Panc1 (cell line): ENCODE measurements around the gene SPACA7.

Experiments used
- POLR2AphosphoS5 ChIP-seq: IDR thresholded peaks from 2 replicates; pipeline ENCODE4 v1.6.1; 2012; ENCODE audit warnings: mild to moderate bottlenecking, low read depth, low read length, moderate library complexity
- SIN3A ChIP-seq: IDR thresholded peaks from 2 replicates; pipeline ENCODE4 v1.6.1; 2012; ENCODE audit warnings: low read depth, mild to moderate bottlenecking, low read length, moderate library complexity, borderline replicate concordance; ENCODE audit not compliant: insufficient read depth
- TCF7L2 ChIP-seq: IDR thresholded peaks from 2 replicates; pipeline ENCODE4 v1.6.1; 2011; ENCODE audit warnings: mild to moderate bottlenecking, low read depth, low read length, inconsistent platforms
- TF ChIP-seq, protein P1 (sequence below), 2 experiments: IDR thresholded peaks; 2 replicates each; pipeline ENCODE4 v1.6.1; 2011 to 2012; ENCODE audit warnings: low read depth in 2 of 2, control low read depth in 1 of 2, low read length in 1 of 2, mild to moderate bottlenecking in 1 of 2, moderate library complexity in 1 of 2; ENCODE audit not compliant: insufficient read depth in 1 of 2
- TF ChIP-seq, protein P2 (sequence below): fragments of 450-650 bp; IDR thresholded peaks from 2 replicates; pipeline ENCODE4 v1.5.1; 2017; ENCODE audit warnings: mild to moderate bottlenecking

DNA sequence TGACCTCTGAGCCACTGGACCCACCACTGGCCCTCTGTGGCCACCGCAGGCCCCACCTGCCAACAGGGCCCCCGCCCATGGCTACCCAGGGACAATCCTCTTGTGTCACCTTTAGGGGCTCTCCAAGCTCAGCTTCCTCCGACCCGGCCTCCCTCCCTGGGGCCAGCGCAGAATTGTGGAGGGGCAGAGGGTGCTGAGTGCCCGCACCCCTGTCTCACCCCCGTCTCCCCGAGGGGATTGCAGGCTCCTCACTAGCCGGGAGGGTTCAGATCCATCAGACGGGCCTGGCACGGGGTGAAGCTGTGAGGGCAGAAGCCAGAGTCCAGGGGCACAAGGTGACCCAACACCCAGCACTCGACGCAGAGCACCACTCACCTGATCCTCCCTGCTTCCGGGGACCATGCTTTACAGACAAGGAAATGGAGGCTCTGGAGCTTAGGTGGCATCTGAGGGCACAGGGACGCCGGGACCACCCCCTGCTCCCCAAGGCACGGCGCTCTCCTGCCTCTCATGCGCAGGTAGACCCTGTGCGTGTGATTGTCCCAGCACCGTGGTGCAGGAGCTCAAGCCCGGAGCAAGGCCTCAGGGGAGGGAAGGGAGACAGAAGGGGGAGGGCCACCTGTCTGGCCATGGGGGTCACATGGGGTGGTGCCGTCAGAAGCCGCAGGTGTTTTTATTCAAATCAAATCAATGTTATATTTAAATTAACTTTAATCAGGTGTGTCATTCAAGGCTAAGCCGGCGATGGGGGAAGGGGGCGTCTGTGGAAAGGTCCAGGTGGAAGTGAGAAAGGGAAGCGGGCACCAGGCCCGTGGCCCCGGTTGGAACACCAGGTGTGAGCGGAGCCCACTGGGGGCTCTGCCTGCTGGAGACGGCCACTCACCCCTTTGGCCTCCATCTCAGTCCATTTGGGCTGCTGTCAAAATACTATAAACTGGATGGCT lies 21.6 kb upstream of the SPACA7 start:
- TF ChIP-seq SIN3A (no peak), POLR2AphosphoS5 (no peak), TCF7L2 (no peak)
- TF ChIP-seq, protein P1, sequence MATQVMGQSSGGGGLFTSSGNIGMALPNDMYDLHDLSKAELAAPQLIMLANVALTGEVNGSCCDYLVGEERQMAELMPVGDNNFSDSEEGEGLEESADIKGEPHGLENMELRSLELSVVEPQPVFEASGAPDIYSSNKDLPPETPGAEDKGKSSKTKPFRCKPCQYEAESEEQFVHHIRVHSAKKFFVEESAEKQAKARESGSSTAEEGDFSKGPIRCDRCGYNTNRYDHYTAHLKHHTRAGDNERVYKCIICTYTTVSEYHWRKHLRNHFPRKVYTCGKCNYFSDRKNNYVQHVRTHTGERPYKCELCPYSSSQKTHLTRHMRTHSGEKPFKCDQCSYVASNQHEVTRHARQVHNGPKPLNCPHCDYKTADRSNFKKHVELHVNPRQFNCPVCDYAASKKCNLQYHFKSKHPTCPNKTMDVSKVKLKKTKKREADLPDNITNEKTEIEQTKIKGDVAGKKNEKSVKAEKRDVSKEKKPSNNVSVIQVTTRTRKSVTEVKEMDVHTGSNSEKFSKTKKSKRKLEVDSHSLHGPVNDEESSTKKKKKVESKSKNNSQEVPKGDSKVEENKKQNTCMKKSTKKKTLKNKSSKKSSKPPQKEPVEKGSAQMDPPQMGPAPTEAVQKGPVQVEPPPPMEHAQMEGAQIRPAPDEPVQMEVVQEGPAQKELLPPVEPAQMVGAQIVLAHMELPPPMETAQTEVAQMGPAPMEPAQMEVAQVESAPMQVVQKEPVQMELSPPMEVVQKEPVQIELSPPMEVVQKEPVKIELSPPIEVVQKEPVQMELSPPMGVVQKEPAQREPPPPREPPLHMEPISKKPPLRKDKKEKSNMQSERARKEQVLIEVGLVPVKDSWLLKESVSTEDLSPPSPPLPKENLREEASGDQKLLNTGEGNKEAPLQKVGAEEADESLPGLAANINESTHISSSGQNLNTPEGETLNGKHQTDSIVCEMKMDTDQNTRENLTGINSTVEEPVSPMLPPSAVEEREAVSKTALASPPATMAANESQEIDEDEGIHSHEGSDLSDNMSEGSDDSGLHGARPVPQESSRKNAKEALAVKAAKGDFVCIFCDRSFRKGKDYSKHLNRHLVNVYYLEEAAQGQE (IDR thresholded peaks at IDR 0.05; ENCODE audit: insufficient read depth in 1 of 2, low read depth in 2 of 2, low read length in 1 of 2): no peak
- TF ChIP-seq, protein P2, sequence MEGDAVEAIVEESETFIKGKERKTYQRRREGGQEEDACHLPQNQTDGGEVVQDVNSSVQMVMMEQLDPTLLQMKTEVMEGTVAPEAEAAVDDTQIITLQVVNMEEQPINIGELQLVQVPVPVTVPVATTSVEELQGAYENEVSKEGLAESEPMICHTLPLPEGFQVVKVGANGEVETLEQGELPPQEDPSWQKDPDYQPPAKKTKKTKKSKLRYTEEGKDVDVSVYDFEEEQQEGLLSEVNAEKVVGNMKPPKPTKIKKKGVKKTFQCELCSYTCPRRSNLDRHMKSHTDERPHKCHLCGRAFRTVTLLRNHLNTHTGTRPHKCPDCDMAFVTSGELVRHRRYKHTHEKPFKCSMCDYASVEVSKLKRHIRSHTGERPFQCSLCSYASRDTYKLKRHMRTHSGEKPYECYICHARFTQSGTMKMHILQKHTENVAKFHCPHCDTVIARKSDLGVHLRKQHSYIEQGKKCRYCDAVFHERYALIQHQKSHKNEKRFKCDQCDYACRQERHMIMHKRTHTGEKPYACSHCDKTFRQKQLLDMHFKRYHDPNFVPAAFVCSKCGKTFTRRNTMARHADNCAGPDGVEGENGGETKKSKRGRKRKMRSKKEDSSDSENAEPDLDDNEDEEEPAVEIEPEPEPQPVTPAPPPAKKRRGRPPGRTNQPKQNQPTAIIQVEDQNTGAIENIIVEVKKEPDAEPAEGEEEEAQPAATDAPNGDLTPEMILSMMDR: no peak
